HFFc6 (cell line): Measurements from ENCODE around the gene PPIL6. TPM values are rescaled to one million over a fixed set of nuclear protein-coding genes. Genes with fewer than 3 reads are reported as not detected.

Source experiments
- DNase-seq: peaks from one replicate; pipeline ENCODE4 v3.0.0-alpha.2; 2018
- H3K27ac Mint-ChIP-seq: 2 replicates; pipeline ENCODE4 v1.8.0; 2020; ENCODE audit warnings: mild to moderate bottlenecking, mixed read lengths
- H3K27me3 Mint-ChIP-seq: 2 replicates; pipeline ENCODE4 v1.8.0; 2021; ENCODE audit warnings: mild to moderate bottlenecking, moderate library complexity, mixed read lengths; ENCODE audit not compliant: insufficient read depth
- H3K36me3 Mint-ChIP-seq: 2 replicates; pipeline ENCODE4 v1.8.0; 2021; ENCODE audit warnings: low read depth, mixed read lengths
- H3K4me1 Mint-ChIP-seq: 2 replicates; pipeline ENCODE4 v1.8.0; 2020; ENCODE audit warnings: low read depth, mixed read lengths
- H3K4me3 Mint-ChIP-seq: 2 replicates; pipeline ENCODE4 v1.8.0; 2020; ENCODE audit warnings: mild to moderate bottlenecking, moderate library complexity, mixed read lengths
- H3K9me3 Mint-ChIP-seq: 2 replicates; pipeline ENCODE4 v1.8.0; 2020; ENCODE audit warnings: mild to moderate bottlenecking, mixed read lengths
- CTCF ChIP-seq: fragments of 200-600 bp; sonication (generic); IDR thresholded peaks from 2 replicates; pipeline ENCODE4 v1.5.0; 2021; ENCODE audit warnings: antibody characterized with exemption, mild to moderate bottlenecking
- total RNA-seq, 6 experiments: library from RNA; stranded (reverse); fragmentation: NEBNext Ultra II Directional; extraction: Animal tissue kit (Norgen Biotek cat#: 25700); gene quantifications; 2 replicates in 1 of 6; 3 replicates in 5 of 6; pipeline ENCODE4 v1.2.3, GENCODE V29; 2021

Gene PPIL6
- total RNA-seq, 6 experiments from 2014 or later, result 0.21 to 0.53 (median 0.43) TPM; not detected in 1

GRCh38 chr6:109449795-109450673 is 9.6 kb upstream of the PPIL6 start:
- Mint-ChIP-seq H3K4me3 (no peak overlapping the region), H3K27me3 (peaks cover 1% of the 10 kb centered on the region), H3K27ac (no peak overlapping the region), H3K9me3 (no peaks in the 10 kb centered on the region), H3K36me3 (peaks cover 14% of the 10 kb centered on the region), H3K4me1 (peaks cover 10% of the 10 kb centered on the region)
- TF ChIP-seq CTCF, result no peak
- DNase-seq, result no peak

GRCh38 chr6:109449064-109449794 is 8.8 kb upstream of the PPIL6 start:
- Mint-ChIP-seq H3K4me3 (no peak overlapping the region), H3K36me3 (peaks cover 14% of the 10 kb centered on the region), H3K9me3 (no peaks in the 10 kb centered on the region), H3K27me3 (no peaks in the 10 kb centered on the region; the same call in 1 of the 2 replicates), H3K27ac (no peak overlapping the region), H3K4me1 (peaks cover 5% of the 10 kb centered on the region)
- DNase-seq, result no peak
- TF ChIP-seq CTCF, result peak; percentile 18; the same call in 1 of the 2 replicates

- H3K27ac Mint-ChIP-seq, result no peak overlapping the region; the same call in 1 of the 2 replicates
- no peak overlapping the region for H3K4me3 Mint-ChIP-seq
- H3K36me3 Mint-ChIP-seq, result peaks cover 14% of the 10 kb centered on the region
- no peaks in the 10 kb centered on the region for H3K4me1 Mint-ChIP-seq
- DNase-seq, result no peak
- H3K27me3 Mint-ChIP-seq, result no peaks in the 10 kb centered on the region; the same call in 1 of the 2 replicates
- no peaks in the 10 kb centered on the region for H3K9me3 Mint-ChIP-seq
- TF ChIP-seq CTCF, result no peak
These were observed 8.2 kb upstream of the PPIL6 start for GRCh38 chr6:109448615-109449014.

GRCh38 chr6:109447878-109448555 is 7.6 kb upstream of the PPIL6 start:
- DNase-seq, result no peak
- no peak overlapping the region; the same call in 1 of the 2 replicates for H3K4me3 Mint-ChIP-seq
- no peaks in the 10 kb centered on the region; the same call in 1 of the 2 replicates for H3K27me3 Mint-ChIP-seq
- peak overlapping the region; percentile 49 for H3K27ac Mint-ChIP-seq
- H3K4me1 Mint-ChIP-seq, result no peaks in the 10 kb centered on the region
- H3K9me3 Mint-ChIP-seq, result no peaks in the 10 kb centered on the region
- H3K36me3 Mint-ChIP-seq, result peaks cover 19% of the 10 kb centered on the region
- no peak for TF ChIP-seq CTCF

- peaks cover 28% of the 10 kb centered on the region for H3K36me3 Mint-ChIP-seq
- no peak for TF ChIP-seq CTCF
- no peaks in the 10 kb centered on the region for H3K9me3 Mint-ChIP-seq
- DNase-seq, result no peak
- no peak overlapping the region for H3K27ac Mint-ChIP-seq
- no peak overlapping the region for H3K4me3 Mint-ChIP-seq
- H3K4me1 Mint-ChIP-seq, result peaks cover 3% of the 10 kb centered on the region
- H3K27me3 Mint-ChIP-seq, result no peaks in the 10 kb centered on the region; the same call in 1 of the 2 replicates
These were observed 6.7 kb upstream of the PPIL6 start for GRCh38 chr6:109447087-109447486.
